PC-9 (cell line): Measurements from ENCODE around the gene CCDC141. TPM values are rescaled to one million over a fixed set of nuclear protein-coding genes. Genes with fewer than 3 reads are reported as not detected.

Experiments
- BruUV-seq: library from RNA; stranded (reverse); fragments of 400-500 nt; replicated peaks from 2 replicates; lab custom pipeline; 2021; lab: Mats Ljungman, UMichigan
- CTCF ChIA-PET: fragments of 300-600 bp; sonication (Branson Sonifier 250); formaldehyde crosslinking; loops from one replicate; lab custom pipeline; 2022; ENCODE audit warnings: antibody characterized with exemption; lab: Charles Lee
- POLR2A ChIA-PET: fragments of 300-600 bp; sonication (Branson Sonifier 250); formaldehyde crosslinking; loops from one replicate; lab custom pipeline; 2022; ENCODE audit warnings: antibody characterized with exemption; ENCODE audit not compliant: unreplicated experiment; lab: Charles Lee
- DNase-seq, 2 experiments: peaks; one replicate each; pipeline versions ENCODE4 v3.0.0 to v3.0.0-alpha.2; 2015 to 2022; ENCODE audit warnings: mixed read lengths in 1 of 2
- H2AFZ ChIP-seq: fragments of 200-600 bp; sonication (generic); 2 replicates; pipeline ENCODE4 v1.8.1; 2017; ENCODE audit warnings: antibody characterized with exemption
- H3F3A ChIP-seq: fragments of 200-600 bp; sonication (generic); 2 replicates; pipeline ENCODE4 v1.8.1; 2017; ENCODE audit warnings: antibody characterized with exemption, mild to moderate bottlenecking, low read depth; ENCODE audit not compliant: insufficient read depth
- H3K27ac ChIP-seq: fragments of 200-600 bp; sonication (generic); 2 replicates; pipeline ENCODE4 v1.6.1; 2016; ENCODE audit warnings: mixed run types
- H3K27me3 ChIP-seq: fragments of 200-600 bp; sonication (generic); 2 replicates; pipeline ENCODE4 v1.6.1; 2016; ENCODE audit warnings: low read depth, mixed run types; ENCODE audit not compliant: insufficient read depth
- H3K36me3 ChIP-seq: fragments of 200-600 bp; sonication (generic); 2 replicates; pipeline ENCODE4 v1.6.1; 2016; ENCODE audit warnings: low read depth, mixed run types
- H3K4me1 ChIP-seq: fragments of 200-600 bp; sonication (generic); replicated peaks from 2 replicates; pipeline ENCODE4 v1.6.1; 2016; ENCODE audit warnings: mixed run types; ENCODE audit not compliant: insufficient read depth
- H3K4me2 ChIP-seq: fragments of 200-600 bp; sonication (generic); 2 replicates; pipeline ENCODE4 v1.6.1; 2017; ENCODE audit warnings: mixed run types
- H3K4me3 ChIP-seq: fragments of 200-600 bp; sonication (generic); 2 replicates; pipeline ENCODE4 v1.6.1; 2016; ENCODE audit warnings: mixed run types
- H3K79me2 ChIP-seq: fragments of 200-600 bp; sonication (generic); 2 replicates; pipeline ENCODE4 v1.6.1; 2017; ENCODE audit warnings: low read depth, mixed run types
- H3K9me2 ChIP-seq: fragments of 200-600 bp; sonication (generic); 2 replicates; pipeline ENCODE4 v1.8.1; 2017; ENCODE audit warnings: mild to moderate bottlenecking; ENCODE audit not compliant: insufficient read depth
- H3K9me3 ChIP-seq: fragments of 200-600 bp; sonication (generic); 2 replicates; pipeline ENCODE4 v1.8.1; 2016; ENCODE audit warnings: low read depth; ENCODE audit not compliant: insufficient read depth
- H4K20me1 ChIP-seq: fragments of 200-600 bp; sonication (generic); 2 replicates; pipeline ENCODE4 v1.8.1; 2017; ENCODE audit not compliant: insufficient read depth
- EZH2 ChIP-seq: fragments of 200-600 bp; sonication (generic); IDR thresholded peaks from 2 replicates; pipeline ENCODE4 v1.8.0; 2017; ENCODE audit warnings: antibody characterized with exemption, low read depth
- intact Hi-C: fragments of 100-400 bp; cut with micrococcal nuclease; formaldehyde crosslinking; loops from one replicate; pipeline ENCODE4 v1.10.0; 2022; ENCODE audit not compliant: unreplicated experiment
- total RNA-seq: library from RNA; stranded (reverse); gene quantifications from 2 replicates; pipeline ENCODE4 v1.2.3, GENCODE V29; 2021
- TF ChIP-seq, protein P1 (sequence below): fragments of 200-600 bp; sonication (generic); conservative IDR thresholded peaks from 2 replicates; pipeline ENCODE4 v1.6.1; 2017; ENCODE audit warnings: mixed run types, antibody characterized with exemption, mild to moderate bottlenecking, moderate library complexity

CCDC141 gene
- total RNA-seq, 1 experiment from 2014 or later, result not detected

DNA sequence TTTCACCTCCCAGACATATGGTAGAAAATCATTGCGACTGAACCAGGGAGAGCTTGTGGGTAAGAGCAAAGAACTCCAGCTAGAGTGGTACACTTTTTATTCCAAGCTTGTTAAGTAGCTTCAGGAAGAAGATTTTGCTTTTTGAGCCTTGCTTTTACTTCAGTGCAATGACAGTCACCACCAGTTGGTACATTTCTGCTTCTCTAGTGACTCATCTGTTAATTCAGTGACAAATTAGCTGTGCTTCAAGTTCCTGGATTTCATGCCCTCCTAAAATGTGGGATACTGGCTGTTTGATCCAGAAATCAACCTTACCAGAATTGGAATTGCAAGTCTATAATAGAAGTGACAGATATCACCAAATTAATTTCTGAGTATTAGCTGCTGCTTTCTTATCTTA, 125.1 kb downstream of the CCDC141 start:
- no peak overlapping the region for H3K27ac ChIP-seq
- no peaks in the 10 kb centered on the region for H4K20me1 ChIP-seq
- TF ChIP-seq, protein P1, sequence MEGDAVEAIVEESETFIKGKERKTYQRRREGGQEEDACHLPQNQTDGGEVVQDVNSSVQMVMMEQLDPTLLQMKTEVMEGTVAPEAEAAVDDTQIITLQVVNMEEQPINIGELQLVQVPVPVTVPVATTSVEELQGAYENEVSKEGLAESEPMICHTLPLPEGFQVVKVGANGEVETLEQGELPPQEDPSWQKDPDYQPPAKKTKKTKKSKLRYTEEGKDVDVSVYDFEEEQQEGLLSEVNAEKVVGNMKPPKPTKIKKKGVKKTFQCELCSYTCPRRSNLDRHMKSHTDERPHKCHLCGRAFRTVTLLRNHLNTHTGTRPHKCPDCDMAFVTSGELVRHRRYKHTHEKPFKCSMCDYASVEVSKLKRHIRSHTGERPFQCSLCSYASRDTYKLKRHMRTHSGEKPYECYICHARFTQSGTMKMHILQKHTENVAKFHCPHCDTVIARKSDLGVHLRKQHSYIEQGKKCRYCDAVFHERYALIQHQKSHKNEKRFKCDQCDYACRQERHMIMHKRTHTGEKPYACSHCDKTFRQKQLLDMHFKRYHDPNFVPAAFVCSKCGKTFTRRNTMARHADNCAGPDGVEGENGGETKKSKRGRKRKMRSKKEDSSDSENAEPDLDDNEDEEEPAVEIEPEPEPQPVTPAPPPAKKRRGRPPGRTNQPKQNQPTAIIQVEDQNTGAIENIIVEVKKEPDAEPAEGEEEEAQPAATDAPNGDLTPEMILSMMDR, result no peak
- TF ChIP-seq EZH2, result no peak
- H3K4me1 ChIP-seq, result peaks cover 9% of the 10 kb centered on the region
- intact Hi-C loops, result no loop called here
- no peaks in the 10 kb centered on the region for H3K27me3 ChIP-seq
- H3F3A ChIP-seq, result no peaks in the 10 kb centered on the region
- H2AFZ ChIP-seq, result peak overlapping the region; percentile 26
- ChIA-PET CTCF (no interaction called here), POLR2A (no interaction called here)
- peak in 1 of 2 experiments; percentile 46 for DNase-seq
- no peaks in the 10 kb centered on the region for H3K79me2 ChIP-seq
- H3K36me3 ChIP-seq, result no peaks in the 10 kb centered on the region
- no peak overlapping the region; the same call in 1 of the 2 replicates for H3K4me2 ChIP-seq
- H3K9me2 ChIP-seq, result peaks cover 5% of the 10 kb centered on the region; the same call in 1 of the 2 replicates
- no peaks in the 10 kb centered on the region for H3K9me3 ChIP-seq
- H3K4me3 ChIP-seq, result no peak overlapping the region
- BruUV-seq, result no TSS peak

DNA sequence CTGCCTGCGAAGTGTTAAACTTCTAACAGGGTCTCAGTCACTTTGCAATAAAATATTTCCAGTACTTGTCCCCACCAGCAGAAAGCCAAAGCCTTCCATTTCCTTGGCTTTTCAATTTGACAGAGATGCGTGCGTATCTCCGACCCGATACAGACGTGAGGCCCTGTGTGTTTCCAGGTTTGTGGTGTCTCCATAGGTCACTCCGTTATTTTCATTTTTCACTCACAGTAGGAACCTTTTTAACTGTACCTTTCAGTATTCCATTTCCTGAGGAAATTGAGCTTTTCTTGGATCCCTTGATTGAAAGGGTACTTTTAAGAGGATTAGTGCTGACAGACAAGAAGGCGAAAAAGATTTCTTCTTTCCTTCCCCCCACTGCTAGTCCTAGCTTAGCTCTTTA, 126.4 kb downstream of the CCDC141 start:
- no peak for DNase-seq
- Histone ChIP-seq H2AFZ (0 out of 2 replicates have a peak overlapping the region, but pooled peaks have one; percentile 23), H3K79me2 (no peaks in the 10 kb centered on the region), H3K9me3 (no peaks in the 10 kb centered on the region), H3K4me3 (no peak overlapping the region), H3K27ac (no peak overlapping the region), H3K4me2 (no peak overlapping the region), H3K4me1 (peaks cover 9% of the 10 kb centered on the region), H4K20me1 (no peaks in the 10 kb centered on the region), H3K36me3 (no peaks in the 10 kb centered on the region), H3K27me3 (no peaks in the 10 kb centered on the region), H3F3A (no peaks in the 10 kb centered on the region), H3K9me2 (peaks cover 5% of the 10 kb centered on the region; the same call in 1 of the 2 replicates)
- BruUV-seq, result no TSS peak
- intact Hi-C loops, result no loop called here
- ChIA-PET CTCF (no interaction called here), POLR2A (no interaction called here)
- TF ChIP-seq EZH2, result no peak
- TF ChIP-seq, protein P1, result no peak

DNA sequence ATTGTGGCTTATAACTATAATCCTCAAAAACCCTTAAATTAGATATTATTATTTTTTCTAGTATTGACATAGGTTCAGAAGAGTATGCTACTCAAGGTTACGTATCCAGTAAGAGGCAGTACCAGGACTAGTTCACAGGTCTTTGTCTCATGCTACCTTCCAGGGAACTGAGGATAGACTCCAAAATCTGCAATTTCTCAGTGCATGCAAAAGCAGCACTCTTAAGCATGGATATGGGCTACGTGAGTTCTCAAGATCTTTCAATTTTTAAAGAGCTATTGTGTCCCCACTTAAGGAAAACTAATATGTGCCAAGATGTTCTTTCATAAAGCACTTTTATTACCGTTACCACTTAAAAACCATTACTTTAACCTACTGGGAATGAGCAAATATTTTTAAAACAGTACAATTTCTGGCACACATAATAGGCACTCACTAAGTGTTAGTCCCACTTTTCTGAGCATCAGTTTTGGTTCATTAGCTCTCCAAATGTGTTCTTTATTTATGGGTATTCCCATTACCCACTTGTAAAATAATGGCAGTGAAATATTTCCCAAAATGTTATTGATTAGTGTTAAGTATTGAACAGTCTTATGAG, 128.9 kb downstream of the CCDC141 start:
- H3K4me1 ChIP-seq, result peaks cover 9% of the 10 kb centered on the region
- H3K4me2 ChIP-seq, result no peak overlapping the region
- POLR2A ChIA-PET, result no interaction called here
- DNase-seq, result no peak
- no peaks in the 10 kb centered on the region for H4K20me1 ChIP-seq
- H3K27ac ChIP-seq, result no peak overlapping the region
- H3K9me3 ChIP-seq, result no peaks in the 10 kb centered on the region
- no peak for TF ChIP-seq EZH2
- TF ChIP-seq, protein P1, result no peak
- no peaks in the 10 kb centered on the region for H3K79me2 ChIP-seq
- no peaks in the 10 kb centered on the region for H3K36me3 ChIP-seq
- BruUV-seq, result no TSS peak
- no peaks in the 10 kb centered on the region for H3K9me2 ChIP-seq
- no peaks in the 10 kb centered on the region for H3F3A ChIP-seq
- CTCF ChIA-PET, result no interaction called here
- no peak overlapping the region for H3K4me3 ChIP-seq
- H2AFZ ChIP-seq, result no peak overlapping the region
- H3K27me3 ChIP-seq, result no peaks in the 10 kb centered on the region
- intact Hi-C loops, result no loop called here
